DND-41 (cell line): ENCODE results near the gene ABHD17A.

Experiments used
- CTCF ChIP-seq: IDR thresholded peaks from 2 replicates; pipeline ENCODE4 v1.5.1; 2012; ENCODE audit warnings: borderline replicate concordance, low read length, moderate library complexity, mild to moderate bottlenecking; ENCODE audit not compliant: poor library complexity, severe bottlenecking; ENCODE audit errors: extremely low read depth
- EZH2 ChIP-seq: IDR thresholded peaks from 3 replicates; pipeline ENCODE4 v1.6.1; 2012; ENCODE audit warnings: borderline replicate concordance, low read depth, mild to moderate bottlenecking, moderate library complexity, low read length, inconsistent platforms; ENCODE audit not compliant: severe bottlenecking

GRCh38 chr19:1855040-1855827, 30.1 kb downstream of the ABHD17A start:
- TF ChIP-seq CTCF (no peak), EZH2 (no peak)
